ENCODE measurements around the gene TMX4.

Gene TMX4

DNA sequence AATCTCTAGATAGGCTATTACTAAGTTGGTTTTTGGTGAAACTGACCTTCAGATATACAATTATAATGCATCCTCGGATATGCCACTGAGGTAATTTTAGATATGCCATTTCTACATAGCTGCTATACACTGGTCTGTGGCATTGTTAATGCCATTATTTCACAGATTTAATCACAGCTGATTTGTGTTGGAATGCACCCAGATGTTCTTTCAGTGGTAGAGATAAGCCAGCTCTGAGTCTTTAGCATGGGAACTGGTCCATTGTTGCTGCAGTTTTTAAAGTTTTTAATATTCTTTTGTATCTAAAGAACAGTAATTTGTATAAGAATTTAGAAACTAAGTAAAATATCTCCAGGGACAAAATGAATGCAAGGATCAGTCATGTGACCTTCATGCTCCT is 6.8 kb downstream of the TMX4 start:
- no peak for DNase-seq

- DNase-seq, result no peak
Measured at GRCh38 chr20:8008733-8009132, 10.8 kb downstream of the TMX4 start.

GRCh38 chr20:8007490-8007889 is 12.1 kb downstream of the TMX4 start:
- no peak for DNase-seq

DNA sequence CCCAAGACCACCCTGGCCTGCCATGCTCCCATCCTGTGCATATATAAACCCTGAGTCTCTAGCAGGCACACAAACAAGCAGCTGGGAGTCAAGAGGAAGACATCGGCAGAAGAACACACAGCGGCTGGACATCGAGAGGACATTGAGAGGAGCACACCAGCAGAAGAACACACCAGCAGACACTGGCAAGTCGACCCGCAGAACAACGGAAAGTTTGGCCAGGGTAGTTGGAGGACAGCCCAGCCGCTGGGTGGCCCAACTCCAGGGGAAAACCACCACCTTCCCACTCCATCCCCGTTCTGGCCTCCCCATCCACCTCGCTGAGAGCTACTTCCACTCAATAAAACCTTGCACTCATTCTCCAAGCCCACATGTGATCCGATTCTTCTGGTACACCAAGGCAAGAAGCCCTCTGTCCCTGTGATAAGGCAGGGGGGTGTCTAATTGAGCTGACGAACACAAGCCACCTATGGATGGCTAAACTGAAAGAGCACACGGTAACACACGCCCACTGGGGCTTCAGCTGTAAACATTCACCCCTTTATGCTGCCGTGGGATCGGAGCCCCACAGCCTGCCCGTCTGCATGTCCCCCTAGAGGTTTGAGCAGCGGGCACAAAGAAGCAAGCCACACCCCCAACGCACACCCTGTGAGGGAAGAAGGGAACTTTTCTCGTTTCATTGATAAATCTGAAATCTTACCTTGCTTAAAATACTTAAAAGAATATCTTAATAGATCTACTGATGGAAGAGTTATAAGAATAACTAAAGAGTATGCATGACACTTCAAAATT is 13.8 kb downstream of the TMX4 start:
- no peak for DNase-seq

- DNase-seq, result no peak
Measured at GRCh38 chr20:8005033-8005432, 14.5 kb downstream of the TMX4 start.

- no peak for DNase-seq
Measured at GRCh38 chr20:8002056-8002455, 17.5 kb downstream of the TMX4 start.

DNA sequence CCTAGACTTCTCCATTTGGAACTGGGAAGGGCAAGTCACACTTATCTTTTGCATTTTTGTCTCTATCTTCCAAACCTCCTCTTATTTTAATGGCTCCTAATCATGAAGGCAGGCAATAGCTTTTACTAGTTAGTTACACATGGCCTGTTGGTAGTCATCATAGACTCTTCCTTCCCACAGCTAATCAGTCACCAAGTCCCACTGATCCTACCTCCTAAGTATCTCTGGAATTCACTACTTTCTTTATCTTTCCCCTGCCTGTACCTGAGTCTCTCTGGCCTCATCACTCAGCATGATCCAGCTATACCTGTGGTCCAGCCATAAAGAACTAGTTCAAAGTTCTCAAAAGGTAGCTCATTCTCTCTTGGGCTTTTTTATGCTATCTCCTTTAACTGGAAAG is 18.8 kb downstream of the TMX4 start:
- no peak for DNase-seq

DNA sequence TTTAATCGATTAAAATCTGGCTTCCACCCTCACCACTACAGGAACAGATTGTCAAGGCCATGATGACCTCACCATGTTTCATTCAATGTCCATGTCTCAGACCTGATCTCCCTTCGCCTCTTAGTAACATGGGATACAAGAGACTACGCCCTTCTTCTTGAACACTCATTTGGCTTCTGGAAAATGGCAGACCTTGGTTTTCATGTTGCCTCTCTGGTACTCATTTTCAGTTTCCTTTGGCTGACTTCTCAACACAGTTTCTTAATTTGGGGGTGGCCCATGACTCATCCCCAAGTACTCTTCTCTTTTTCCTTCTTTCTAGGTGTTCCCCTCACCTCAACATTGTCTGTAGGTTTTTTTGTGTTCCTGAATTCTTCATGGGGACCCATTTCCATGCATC is 22.7 kb downstream of the TMX4 start:
- no peak for DNase-seq

- no peak for DNase-seq
Measured at GRCh38 chr20:7994809-7995208, 24.8 kb downstream of the TMX4 start.

DNA sequence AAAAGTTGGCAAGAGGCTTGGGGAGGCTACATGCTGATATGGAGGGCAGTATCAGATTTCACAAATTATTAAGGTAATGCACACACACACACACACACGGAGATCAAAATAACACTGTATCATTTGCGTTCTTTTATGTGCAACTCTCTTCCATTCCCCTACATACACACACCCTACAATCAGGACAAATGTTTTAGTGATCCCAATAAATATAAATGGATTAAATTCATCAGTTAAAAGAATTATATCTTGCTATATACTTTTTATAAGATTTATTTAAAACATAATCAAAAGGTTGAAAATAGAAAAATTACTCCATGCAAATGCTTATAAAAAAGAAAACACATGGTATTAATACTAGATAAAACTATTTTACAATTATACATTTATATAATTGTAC is 25.9 kb downstream of the TMX4 start:
- DNase-seq, result no peak

GRCh38 chr20:7993238-7993637 is 26.3 kb downstream of the TMX4 start:
- DNase-seq, result no peak

GRCh38 chr20:7990385-7990784 is 29.2 kb downstream of the TMX4 start:
- DNase-seq, result no peak

DNA sequence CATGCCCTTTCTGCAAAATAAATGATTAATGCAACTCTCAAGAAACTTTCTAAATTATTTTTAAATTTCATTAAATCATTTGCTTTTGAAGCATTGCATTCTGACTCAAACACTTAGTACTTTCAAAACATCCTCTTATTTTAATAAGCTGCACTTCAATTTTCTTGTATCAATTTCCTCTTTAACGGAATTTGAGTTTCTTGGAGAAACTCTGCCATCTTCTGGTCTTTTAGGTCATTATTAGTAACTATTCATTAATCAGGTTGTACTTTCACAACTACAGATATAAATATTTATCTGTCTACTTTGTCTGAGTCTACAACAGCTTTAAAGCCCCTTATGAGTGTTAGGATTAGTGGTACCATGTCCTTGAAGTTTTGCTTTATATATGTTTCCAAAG is 30.2 kb downstream of the TMX4 start:
- no peak for DNase-seq

DNA sequence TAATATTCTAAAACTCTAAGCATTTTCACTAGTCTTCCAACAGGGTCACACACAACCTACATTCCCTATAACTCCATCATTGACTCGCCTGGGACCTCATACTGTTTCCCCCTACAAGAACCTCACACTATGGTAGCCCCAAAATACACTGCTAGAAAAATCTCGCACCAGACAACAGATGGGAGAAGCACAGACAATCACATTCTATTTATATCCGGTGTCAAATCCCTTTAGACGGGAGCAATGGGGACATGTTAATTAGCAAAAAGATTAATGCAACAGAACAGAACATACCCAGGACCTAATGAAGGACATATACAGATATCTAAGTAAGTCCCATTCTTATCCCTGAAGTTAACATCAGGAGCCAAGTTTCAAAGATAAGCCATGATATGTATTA is 33.6 kb downstream of the TMX4 start:
- DNase-seq, result no peak

GRCh38 chr20:7984192-7984591 is 35.4 kb downstream of the TMX4 start:
- DNase-seq, result no peak

DNA sequence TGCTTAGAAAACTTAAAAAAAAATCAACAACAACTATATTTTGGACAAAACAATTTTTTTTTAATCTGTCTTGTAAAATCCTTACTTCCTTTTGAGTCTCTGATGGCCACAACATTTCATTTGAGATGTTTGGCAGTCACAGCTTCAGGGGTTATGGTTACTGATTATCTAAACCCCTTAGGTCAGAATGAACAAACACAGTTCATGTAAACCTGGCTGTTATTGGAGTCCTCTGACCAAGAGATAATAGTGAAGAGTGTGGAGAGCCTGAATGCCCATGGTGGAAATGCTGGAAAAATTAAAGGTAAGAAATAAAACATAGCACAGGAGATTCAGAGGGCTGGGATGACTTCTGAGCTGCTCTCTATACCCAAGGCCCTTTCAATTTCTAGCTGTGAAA is 38.2 kb downstream of the TMX4 start:
- DNase-seq, result no peak

DNA sequence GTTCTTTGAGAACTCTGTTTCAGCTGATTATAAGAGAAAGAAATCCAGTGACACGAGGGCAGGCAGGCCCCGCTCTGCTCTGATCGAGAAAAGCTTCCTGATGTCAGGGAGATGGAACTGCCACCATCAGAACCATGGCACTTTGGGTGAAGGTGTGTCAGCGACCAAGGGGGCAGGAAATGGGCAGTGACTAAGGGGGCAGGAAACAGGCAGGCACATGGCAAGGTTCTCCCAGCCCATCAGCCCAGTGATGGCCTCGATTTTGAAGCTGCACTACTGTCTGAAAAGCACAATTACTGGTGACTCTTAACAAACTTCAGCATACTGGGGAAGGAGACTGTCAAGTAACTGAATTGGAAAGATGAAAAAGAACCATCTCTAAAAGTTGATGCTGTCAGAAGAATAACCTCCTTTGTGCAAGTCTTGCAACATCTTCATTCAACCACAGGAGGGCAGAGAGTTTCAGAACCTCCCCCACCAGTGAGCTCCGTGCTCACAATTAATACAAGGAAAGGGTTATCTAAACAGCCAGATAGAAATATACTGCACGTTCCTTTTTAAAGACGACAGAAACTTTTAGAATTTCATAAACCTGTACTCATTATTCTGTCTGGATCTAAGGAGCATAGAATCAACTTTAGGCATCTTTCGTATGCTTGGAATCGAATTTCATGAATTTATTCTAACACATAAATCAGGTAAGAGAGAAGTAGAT is 39.1 kb downstream of the TMX4 start:
- peak; percentile 35 for DNase-seq

- no peak for DNase-seq
Measured at GRCh38 chr20:7977709-7978108, 41.9 kb downstream of the TMX4 start.

GRCh38 chr20:7975851-7976414 is 43.6 kb downstream of the TMX4 start:
- DNase-seq, result no peak

- DNase-seq, result no peak
Measured at GRCh38 chr20:7974785-7975435, 44.7 kb downstream of the TMX4 start.

DNA sequence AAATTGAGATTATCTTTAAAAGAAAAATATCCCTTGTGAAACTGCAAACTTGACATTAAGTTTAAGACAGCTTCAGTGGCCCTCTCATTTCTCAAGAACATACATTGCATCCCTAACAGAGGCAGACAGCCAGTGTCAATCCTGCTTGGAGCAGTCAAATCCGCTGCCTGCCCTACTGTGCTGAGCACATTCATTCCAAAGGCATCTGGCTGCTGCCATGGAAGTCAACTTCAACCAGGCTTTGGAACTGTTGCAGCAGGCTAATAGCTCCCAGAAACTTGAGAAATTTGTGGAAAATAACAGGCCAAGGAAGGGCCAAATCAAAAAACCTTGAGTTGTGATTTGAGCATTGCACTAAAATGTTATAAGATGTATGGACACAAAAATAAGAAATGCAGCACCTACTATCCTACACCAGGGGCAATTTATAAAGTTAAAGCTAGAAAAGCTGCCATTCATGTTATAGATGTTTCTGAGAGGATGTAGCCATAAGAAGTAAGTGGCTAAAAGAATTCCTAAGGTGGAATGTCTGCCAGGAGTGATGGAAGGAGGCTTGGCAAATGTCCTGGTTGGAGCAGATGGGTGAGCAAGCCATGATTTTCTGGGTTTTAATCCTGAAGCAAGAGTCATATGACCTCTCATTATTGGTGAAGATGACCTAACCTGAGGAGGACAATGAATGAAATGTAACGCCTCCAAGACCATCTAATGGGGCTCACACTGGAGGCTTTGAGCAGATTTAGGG is 47.9 kb downstream of the TMX4 start:
- peak; percentile 69 for DNase-seq

DNA sequence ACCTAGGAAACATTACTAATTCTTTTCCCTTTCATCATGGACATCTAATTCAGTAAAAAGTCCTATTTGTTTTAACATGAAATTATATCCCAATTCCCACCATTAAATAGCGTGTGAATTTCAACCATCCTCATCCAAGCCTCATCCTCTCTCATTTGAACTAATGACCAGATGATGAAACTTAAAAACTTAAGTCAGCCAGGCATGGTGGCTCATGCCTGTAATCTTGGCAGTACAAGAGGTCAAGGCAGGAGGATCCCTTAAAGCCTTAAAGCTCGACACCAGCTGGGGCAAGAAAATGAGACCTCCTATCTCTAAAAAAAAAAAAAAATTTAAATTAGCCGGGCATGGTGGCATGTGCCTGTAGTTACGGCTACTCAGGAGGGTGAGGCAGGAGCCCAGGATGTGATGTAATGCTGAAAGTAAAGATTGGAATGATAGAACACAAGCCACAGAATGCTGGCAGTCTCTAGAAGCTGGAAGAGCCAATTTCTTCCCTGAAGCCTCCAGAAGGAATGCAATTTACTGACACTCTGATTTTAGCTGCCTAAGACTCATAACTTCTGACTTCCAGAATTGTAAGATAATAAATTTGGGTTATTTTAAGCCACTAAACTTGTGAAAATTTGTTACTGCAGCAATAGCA is 52.2 kb downstream of the TMX4 start:
- peak; percentile 67 for DNase-seq

GRCh38 chr20:7966176-7966575 is 53.4 kb downstream of the TMX4 start:
- DNase-seq, result no peak

Data from fibroblast of upper back skin (primary cell).